Measurements from ENCODE around the gene DEXI.
"Not testable (repeated sequence)": the region's sequence is repeated elsewhere in the genome, so short reads cannot be mapped to it uniquely, and the experiment has no call there.

DEXI gene

DNA sequence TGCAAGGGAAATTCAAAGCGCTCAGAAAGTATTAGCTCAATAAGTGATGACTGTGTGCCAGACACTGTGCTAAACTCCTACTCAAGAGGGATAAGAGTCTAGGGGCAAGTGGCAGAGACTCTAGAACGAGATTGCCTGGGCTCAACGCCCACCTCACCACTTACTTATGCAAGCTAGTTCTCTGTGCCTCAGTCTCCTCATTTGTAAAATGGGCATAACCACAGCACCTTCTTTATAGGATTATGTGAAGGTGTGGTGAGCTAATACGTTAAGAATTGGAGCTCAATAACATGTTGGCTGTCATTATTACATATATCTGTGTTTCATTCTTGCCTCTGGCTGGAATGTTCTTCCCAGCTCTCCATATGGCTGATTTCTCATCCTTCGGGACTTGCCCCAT lies 15.4 kb downstream of the DEXI start:
- no peak for DNase-seq (ENCODE audit: low spot score)

- no peak for DNase-seq (ENCODE audit: low spot score)
These were observed 16.2 kb downstream of the DEXI start for GRCh38 chr16:10926094-10926493.

- DNase-seq (ENCODE audit: low spot score), result not testable (repeated sequence)
These were observed 17.0 kb downstream of the DEXI start for GRCh38 chr16:10925285-10925684.

DNA sequence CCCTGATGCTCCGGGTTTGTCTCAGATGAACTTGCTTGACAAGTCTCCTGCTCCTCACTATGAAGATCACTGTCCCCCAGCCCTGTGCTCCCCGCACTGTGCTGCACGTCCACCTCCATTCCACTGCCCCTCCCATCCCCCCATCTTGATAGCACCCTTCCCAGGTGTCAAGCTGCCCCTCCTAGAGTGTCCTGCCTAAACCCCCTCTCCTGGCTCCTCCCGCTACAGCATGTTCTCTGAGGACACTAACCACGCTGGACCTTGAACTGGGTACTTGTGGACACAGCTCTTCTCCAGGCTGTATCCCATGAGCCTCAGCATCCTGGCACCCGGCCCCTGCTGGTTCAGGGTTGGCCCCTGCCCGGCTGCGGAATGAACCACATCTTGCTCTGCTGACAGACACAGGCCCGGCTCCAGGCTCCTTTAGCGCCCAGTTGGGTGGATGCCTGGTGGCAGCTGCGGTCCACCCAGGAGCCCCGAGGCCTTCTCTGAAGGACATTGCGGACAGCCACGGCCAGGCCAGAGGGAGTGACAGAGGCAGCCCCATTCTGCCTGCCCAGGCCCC lies 18.5 kb downstream of the DEXI start:
- peak; percentile 38 for DNase-seq (ENCODE audit: low spot score)

GRCh38 chr16:10923146-10923649 lies 19.1 kb downstream of the DEXI start:
- DNase-seq (ENCODE audit: low spot score), result no peak

DNA sequence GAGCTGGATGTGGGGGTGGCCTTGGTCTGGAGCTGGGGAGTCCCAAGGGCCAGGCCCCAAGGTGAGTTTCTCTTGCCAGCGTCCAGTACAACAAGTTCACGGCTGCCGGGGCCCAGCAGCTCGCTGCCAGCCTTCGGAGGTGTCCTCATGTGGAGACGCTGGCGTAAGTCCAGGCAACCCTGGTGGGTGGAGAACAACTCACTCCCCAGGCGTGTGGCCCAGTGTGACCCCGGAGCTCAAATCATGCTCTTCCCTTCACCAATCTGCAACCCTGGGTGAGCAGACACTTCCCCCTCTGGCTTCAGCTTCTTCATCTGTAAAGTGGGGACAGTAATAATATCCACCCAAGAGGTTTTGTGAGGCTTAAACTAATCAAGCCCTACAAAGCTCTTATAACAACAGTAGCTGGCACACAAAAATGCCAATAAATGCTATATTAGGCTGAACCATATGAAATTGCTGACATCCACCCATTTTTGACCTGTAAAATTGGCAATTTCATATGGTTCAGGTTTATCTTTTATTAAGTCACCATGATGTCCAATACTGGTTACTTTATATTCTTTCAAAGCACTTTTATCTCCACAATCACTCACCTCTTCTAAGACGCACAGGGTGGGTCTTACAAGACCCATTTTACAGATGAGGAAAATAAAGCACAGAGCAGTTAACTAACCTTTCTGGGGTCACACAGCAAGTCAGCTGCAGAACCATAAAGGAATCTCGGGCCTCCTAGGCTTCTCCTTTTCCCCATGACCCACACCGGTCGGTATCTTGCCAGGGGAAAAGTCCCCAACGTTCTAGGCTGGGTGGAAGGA lies 19.7 kb downstream of the DEXI start:
- DNase-seq (ENCODE audit: low spot score), result peak; percentile 59

DNA sequence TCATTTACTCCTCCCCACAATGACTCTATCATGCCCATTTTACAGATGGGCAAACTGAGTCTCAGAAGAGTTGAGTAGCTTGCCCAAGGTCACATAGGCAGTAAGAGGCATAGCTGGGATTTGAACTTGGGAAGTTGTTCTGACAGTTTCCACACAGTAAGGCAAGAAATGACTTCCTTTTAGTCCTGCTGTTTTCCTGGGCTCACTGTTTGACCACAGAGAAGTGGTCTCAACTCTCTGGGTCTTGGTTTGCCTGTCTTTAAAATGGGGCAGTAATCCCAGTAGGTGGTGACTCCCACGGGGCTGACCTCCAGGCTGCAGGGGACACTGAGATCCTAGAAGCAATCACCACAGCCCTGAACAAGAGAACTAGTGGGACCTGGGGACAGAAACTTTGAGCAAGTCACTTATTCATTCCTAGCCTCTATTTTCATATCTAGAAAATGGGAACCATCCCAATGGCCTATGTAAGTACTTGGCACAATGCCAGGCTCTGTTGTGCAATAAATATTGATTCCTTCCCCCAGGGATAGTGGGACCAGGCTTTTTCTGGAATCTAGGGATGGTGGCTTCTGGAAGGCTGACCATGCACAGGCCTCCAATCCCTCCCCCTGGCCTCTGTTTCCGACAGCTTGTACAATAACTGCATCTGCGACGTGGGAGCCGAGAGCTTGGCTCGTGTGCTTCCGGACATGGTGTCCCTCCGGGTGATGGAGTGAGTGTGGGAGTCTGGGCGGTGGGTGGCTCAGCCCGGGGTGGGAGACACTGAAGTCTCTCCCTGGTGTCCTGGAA lies 20.5 kb downstream of the DEXI start:
- no peak for DNase-seq (ENCODE audit: low spot score)

GRCh38 chr16:10920726-10921427 lies 21.4 kb downstream of the DEXI start:
- no peak for DNase-seq (ENCODE audit: low spot score)

- no peak for DNase-seq (ENCODE audit: low spot score)
These were observed 23.3 kb downstream of the DEXI start for GRCh38 chr16:10919003-10919351.

DNA sequence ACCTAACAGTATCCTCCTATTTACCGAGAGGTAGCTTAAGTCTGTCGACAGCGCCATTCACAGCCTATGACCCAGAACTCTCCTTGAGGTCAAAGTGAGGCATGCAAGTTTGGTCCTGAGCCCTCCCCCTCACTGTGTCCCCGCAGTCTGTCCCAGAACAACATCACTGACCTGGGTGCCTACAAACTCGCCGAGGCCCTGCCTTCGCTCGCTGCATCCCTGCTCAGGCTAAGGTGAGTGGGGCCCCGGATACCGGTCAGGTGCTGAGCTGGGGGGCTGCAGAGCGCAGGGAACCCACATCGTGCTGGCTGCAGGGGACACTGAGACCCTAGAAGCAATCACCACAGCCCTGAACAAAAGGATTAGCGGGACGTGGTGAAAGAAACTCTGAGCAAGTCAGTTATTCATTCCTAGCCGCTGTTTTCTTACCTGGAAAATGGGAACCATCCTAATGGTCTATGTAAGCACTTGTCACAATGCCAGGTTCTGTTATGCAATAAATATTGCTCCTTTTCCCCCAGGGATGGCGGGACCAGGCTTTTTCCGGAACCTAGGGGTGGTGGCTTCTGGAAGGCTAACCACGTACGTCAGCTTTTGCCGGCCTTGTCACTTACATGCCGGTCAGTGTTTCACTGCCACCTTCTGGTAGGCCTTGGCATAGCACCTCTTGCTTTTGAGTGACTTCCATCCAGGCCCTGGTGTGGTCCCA lies 23.8 kb downstream of the DEXI start:
- peak; percentile 91 for DNase-seq (ENCODE audit: low spot score)

DNA sequence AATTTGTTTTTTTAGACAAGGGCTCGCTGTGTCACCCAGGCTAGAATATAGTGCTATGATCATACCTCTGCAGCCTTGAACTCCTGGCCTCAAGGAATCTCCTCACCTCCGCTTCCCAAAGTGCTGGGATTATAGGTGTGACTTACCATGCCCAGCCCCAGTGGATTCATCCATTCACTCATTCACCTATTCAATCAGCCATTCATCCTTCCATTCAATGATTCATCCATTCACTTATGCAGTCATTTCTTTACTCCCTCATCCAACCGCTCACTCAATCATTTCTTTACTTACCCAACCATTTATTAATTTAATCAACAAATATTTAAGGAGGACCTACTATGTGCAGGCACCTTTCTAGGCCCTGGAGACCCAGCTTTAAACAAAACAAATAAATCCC lies 25.7 kb downstream of the DEXI start:
- no peak for DNase-seq (ENCODE audit: low spot score)

DNA sequence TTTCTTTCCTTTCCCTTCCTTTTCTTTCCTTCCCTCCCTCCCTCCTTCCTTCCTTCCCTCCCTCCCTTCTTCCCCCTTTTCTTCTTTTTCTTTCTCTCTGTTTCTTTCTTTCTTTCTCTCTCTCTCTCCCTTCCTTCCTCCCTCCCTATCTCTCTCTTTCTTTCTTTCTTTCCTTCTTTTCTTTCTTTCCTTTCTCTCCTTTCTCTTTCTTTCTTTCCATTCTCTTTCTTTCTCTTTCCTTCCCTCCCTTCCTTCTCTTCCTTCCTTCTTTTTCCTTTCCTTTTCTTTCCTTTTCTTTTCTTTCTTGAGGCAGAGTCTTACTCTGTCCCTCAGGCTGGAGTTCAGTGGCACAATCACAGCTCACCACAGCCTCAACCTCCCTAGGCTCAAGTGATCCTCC lies 31.0 kb downstream of the DEXI start:
- DNase-seq (ENCODE audit: low spot score), result no peak

GRCh38 chr16:10907757-10908045 lies 34.6 kb downstream of the DEXI start:
- no peak for DNase-seq (ENCODE audit: low spot score)

GRCh38 chr16:10906914-10907756 lies 35.1 kb downstream of the DEXI start:
- no peak for DNase-seq (ENCODE audit: low spot score)

DNA sequence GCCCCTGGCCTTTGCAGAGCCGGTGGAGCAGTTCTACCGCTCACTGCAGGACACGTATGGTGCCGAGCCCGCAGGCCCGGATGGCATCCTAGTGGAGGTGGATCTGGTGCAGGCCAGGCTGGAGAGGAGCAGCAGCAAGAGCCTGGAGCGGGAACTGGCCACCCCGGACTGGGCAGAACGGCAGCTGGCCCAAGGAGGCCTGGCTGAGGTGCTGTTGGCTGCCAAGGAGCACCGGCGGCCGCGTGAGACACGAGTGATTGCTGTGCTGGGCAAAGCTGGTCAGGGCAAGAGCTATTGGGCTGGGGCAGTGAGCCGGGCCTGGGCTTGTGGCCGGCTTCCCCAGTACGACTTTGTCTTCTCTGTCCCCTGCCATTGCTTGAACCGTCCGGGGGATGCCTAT lies 35.8 kb downstream of the DEXI start:
- no peak for DNase-seq (ENCODE audit: low spot score)

DNA sequence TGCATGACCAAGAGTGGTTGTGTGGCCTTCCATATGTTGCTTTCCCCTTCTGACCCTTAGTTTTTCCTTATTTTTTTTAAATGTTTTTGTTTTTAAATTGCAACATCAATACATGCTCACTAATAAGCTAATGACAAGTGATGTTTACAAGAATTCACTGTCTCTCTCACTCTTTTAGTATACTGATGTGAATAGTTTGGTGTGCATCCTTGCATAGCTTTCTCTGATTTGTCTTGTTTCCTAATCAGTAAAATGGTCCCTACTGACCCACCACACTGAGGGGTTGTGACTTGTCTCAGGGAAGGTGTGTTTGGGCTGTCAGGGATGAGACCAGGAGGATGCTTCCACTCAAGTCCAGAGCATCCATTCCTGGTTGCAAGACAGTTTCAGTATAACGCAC lies 39.3 kb downstream of the DEXI start:
- DNase-seq (ENCODE audit: low spot score), result no peak

- no peak for DNase-seq (ENCODE audit: low spot score)
These were observed 45.1 kb downstream of the DEXI start for GRCh38 chr16:10897134-10897533.

DNA sequence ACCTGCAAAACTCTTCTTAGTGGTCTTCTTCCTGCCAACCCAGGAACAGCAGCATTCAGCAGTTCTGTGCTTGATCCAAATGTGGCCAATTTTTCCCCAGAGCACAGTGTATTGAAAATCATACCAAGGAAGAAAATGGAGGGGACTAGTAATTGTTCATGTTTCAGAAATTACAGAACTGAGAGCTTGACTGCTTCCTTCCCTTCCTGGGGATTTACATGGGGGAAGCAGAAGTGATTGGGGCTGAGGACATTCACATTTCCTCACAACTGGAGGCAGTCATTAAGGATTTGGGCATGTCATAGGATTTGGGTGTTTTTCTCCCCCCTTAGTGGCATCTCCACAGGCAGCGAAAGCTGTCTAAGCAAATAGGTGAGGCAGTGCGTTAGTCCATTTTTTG lies 45.5 kb downstream of the DEXI start:
- no peak for DNase-seq (ENCODE audit: low spot score)

GRCh38 chr16:10896165-10896564 lies 46.1 kb downstream of the DEXI start:
- DNase-seq (ENCODE audit: low spot score), result no peak

DNA sequence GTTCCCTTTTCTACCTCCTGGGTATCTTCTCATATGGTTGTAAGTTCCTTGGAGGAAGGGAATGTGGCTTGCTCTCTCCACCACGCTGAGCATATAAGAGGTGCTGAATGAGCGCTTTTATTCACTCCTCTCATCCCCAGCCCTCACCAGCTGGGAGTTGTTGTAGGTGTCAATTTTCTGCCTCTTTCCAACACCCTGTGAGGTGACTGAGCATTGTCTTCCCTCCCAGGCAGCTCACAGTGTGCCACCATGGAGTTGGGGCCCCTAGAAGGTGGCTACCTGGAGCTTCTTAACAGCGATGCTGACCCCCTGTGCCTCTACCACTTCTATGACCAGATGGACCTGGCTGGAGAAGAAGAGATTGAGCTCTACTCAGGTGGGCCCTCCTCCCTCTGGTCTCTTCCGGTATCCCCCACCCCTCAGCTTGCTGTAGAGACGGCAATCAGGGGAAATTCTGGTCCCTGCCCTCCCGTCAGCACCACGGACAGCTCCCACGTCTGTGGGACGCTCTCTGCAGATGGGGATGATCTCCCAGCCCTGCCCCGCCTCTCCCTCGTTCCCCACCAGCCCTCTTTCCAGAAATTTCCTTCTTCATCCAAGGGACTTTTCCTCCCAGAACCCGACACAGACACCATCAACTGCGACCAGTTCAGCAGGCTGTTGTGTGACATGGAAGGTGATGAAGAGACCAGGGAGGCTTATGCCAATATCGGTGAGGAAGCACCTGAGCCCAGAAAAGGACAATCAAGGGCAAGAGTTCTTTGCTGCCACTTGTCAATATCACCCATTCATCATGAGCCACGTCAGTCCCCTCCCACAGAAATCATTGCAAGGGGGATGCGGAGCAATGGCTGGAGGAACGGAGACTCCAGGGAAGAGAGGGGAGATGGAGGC lies 47.0 kb downstream of the DEXI start:
- DNase-seq (ENCODE audit: low spot score), result peak; percentile 79
